A549 (cell line): Measurements from ENCODE around the gene RNF121. TPM values are rescaled to one million over a fixed set of nuclear protein-coding genes. Genes with fewer than 3 reads are reported as not detected.
"Not testable (repeated sequence)": the region's sequence is repeated elsewhere in the genome, so short reads cannot be mapped to it uniquely, and the experiment has no call there.

ENCODE experiments used
- ATAC-seq, 2 experiments: fragments of 200-7000 bp in 1 of 2; fragments of >200 bp in 1 of 2; cut with Nextera tagmentation in 1 of 2; cut with Tn5 transposase in 1 of 2; 3 replicates each; pipeline versions ENCODE4 v1.8.0 to v1.9.1; 2018 to 2020; ENCODE audit warnings: mild to moderate bottlenecking in 1 of 2, moderate library complexity in 1 of 2
- CTCF ChIA-PET: fragments of 300-600 bp; sonication (Branson Sonifier 250); formaldehyde crosslinking; extraction: SDS; loops from one replicate; lab custom pipeline; 2021; ENCODE audit warnings: antibody characterized with exemption, inconsistent platforms; lab: Yijun Ruan, JAX
- POLR2A ChIA-PET: fragments of 350-600 bp; formaldehyde crosslinking; extraction: SDS; loops from one replicate; lab custom pipeline; 2021; ENCODE audit warnings: antibody characterized with exemption, inconsistent platforms; lab: Yijun Ruan, JAX
- DNase-seq, 2 experiments: peaks; one replicate each; pipeline versions ENCODE4 v3.0.0 to v3.0.0-alpha.2; 2011 to 2016; ENCODE audit warnings: low read depth in 1 of 2, low spot score in 1 of 2
- FAIRE-seq: peaks from 2 replicates; lab custom pipeline; 2011; peaks lifted over from hg19 to GRCh38; lab: Jason Lieb, UNC
- H3K27ac ChIP-seq, 2 experiments: fragments of >200 bp; sonication (Bioruptor Twin); formaldehyde crosslinking; 3 replicates each; pipeline ENCODE4 v1.5.1; 2016 to 2017
- H3K4me1 ChIP-seq: fragments of >200 bp; sonication (Bioruptor Twin); formaldehyde crosslinking; 3 replicates; pipeline ENCODE4 v1.6.1; 2016
- H3K4me2 ChIP-seq: fragments of >200 bp; sonication (Bioruptor Twin); formaldehyde crosslinking; 3 replicates; pipeline ENCODE4 v1.6.1; 2016
- H3K4me3 ChIP-seq: fragments of >200 bp; sonication (Bioruptor Twin); formaldehyde crosslinking; 3 replicates; pipeline ENCODE4 v1.5.1; 2016
- H3K9me3 ChIP-seq: fragments of >200 bp; sonication (Bioruptor Twin); formaldehyde crosslinking; 3 replicates; pipeline ENCODE4 v1.6.1; 2016
- CEBPB ChIP-seq, 2 experiments: fragments of >200 bp in 1 of 2; sonication (Bioruptor Twin) in 1 of 2; formaldehyde crosslinking in 1 of 2; IDR thresholded peaks; 2 replicates each; pipeline ENCODE4 v1.6.1; 2012 to 2016
- CTCF ChIP-seq: fragments of >200 bp; sonication (Bioruptor Twin); formaldehyde crosslinking; IDR thresholded peaks from 3 replicates; pipeline ENCODE4 v1.5.1; 2016
- EHF ChIP-seq: fragments of 250-450 bp; sonication (Bioruptor Pico); IDR thresholded peaks from 2 replicates; pipeline ENCODE4 v1.5.0; 2020; ENCODE audit warnings: mild to moderate bottlenecking
- EHMT2 ChIP-seq: fragments of 200-600 bp; sonication (generic); IDR thresholded peaks from 2 replicates; pipeline ENCODE4 v1.6.1; 2016; ENCODE audit warnings: antibody characterized with exemption, low read depth, mild to moderate bottlenecking, moderate library complexity
- EP300 ChIP-seq, 2 experiments: fragments of >200 bp; sonication (Bioruptor Twin); formaldehyde crosslinking; IDR thresholded peaks; 2 replicates in 1 of 2; 3 replicates in 1 of 2; pipeline ENCODE4 v1.6.1; 2016 to 2017
- FOSL2 ChIP-seq, 2 experiments: fragments of 450-650 bp in 1 of 2; fragments of >200 bp in 1 of 2; sonication (Bioruptor Twin) in 1 of 2; formaldehyde crosslinking; IDR thresholded peaks; 2 replicates each; pipeline versions ENCODE4 v1.5.0 to v1.6.1; 2016 to 2020; ENCODE audit warnings: mild to moderate bottlenecking in 1 of 2, moderate library complexity in 1 of 2
- FOXS1 ChIP-seq: fragments of 250-450 bp; sonication (Bioruptor Pico); IDR thresholded peaks from 2 replicates; pipeline ENCODE4 v1.5.0; 2020; ENCODE audit warnings: mild to moderate bottlenecking, moderate library complexity
- HMGXB4 ChIP-seq: fragments of 250-450 bp; sonication (Bioruptor Pico); IDR thresholded peaks from 2 replicates; pipeline ENCODE4 v1.5.0; 2021; ENCODE audit warnings: mild to moderate bottlenecking, moderate library complexity, borderline replicate concordance
- HOXB5 ChIP-seq: fragments of 250-450 bp; sonication (Bioruptor Pico); IDR thresholded peaks from 2 replicates; pipeline ENCODE4 v1.5.0; 2020; ENCODE audit warnings: mild to moderate bottlenecking, moderate library complexity
- MAFK ChIP-seq: fragments of 450-650 bp; IDR thresholded peaks from 2 replicates; pipeline ENCODE4 v1.6.1; 2014; ENCODE audit not compliant: partially characterized antibody
- MAX ChIP-seq: IDR thresholded peaks from 2 replicates; pipeline ENCODE4 v1.6.1; 2012
- NFE2L2 ChIP-seq: fragments of 150-350 bp; conservative IDR thresholded peaks from 2 replicates; pipeline ENCODE4 v1.6.1; 2014; ENCODE audit warnings: low read length
- POLR2A ChIP-seq: IDR thresholded peaks from 2 replicates; pipeline ENCODE4 v1.6.1; 2012; ENCODE audit warnings: mild to moderate bottlenecking, low read length
- POLR2AphosphoS2 ChIP-seq: conservative IDR thresholded peaks from 2 replicates; pipeline ENCODE4 v1.6.1; 2012; ENCODE audit warnings: low read length, improper control_type of control experiment, inconsistent platforms
- RAD21 ChIP-seq, 2 experiments: fragments of >200 bp in 1 of 2; sonication (Bioruptor Twin) in 1 of 2; formaldehyde crosslinking in 1 of 2; IDR thresholded peaks in 1 of 2; conservative IDR thresholded peaks in 1 of 2; 2 replicates in 1 of 2; 3 replicates in 1 of 2; pipeline ENCODE4 v1.6.1; 2012 to 2018; ENCODE audit warnings: inconsistent platforms in 1 of 2
- REST ChIP-seq: fragments of 200-600 bp; sonication (generic); IDR thresholded peaks from 2 replicates; pipeline ENCODE4 v1.6.1; 2016; ENCODE audit warnings: antibody characterized with exemption, mild to moderate bottlenecking, moderate library complexity
- SMC3 ChIP-seq: fragments of >200 bp; sonication (Bioruptor Twin); formaldehyde crosslinking; IDR thresholded peaks from 3 replicates; pipeline ENCODE4 v1.6.1; 2018; ENCODE audit warnings: inconsistent platforms
- ZFP36 ChIP-seq: fragments of 450-650 bp; IDR thresholded peaks from 2 replicates; pipeline ENCODE4 v1.6.1; 2014; ENCODE audit warnings: borderline replicate concordance; ENCODE audit not compliant: partially characterized antibody
- WGBS: methylation state at CpG from one replicate; pipeline ENCODE4 v1.1.6; 2017; ENCODE audit errors: missing lambda C conversion rate; 5-methylcytosine and 5-hydroxymethylcytosine counted together
- polyA plus RNA-seq, 4 experiments: library from polyadenylated mRNA; depleted of rRNA in 3 of 4; stranded (reverse); fragments of >200 nt; fragmentation: RNase III in 1 of 4; extraction: RNeasy Plus Mini Kit Qiagen cat#74134 plus additional on column Dnase treatment in 1 of 4; gene quantifications; 2 replicates in 3 of 4; 3 replicates in 1 of 4; pipeline ENCODE4 v1.2.3, GENCODE V29; 2011 to 2017

The RNF121 gene
- polyA plus RNA-seq, 2 of the 4 experiments (the other 2 are of a cell fraction), result 79.0 to 102 TPM

GRCh38 chr11:71908218-71908617 is 20.6 kb upstream of the RNF121 start:
- Histone ChIP-seq H3K4me3 (no peak overlapping the region), H3K4me2 (no peak overlapping the region), H3K27ac (no peak overlapping the region), H3K4me1 (no peaks in the 10 kb centered on the region), H3K9me3 (no peaks in the 10 kb centered on the region)
- no peak for FAIRE-seq
- no peak for ATAC-seq
- no peak for DNase-seq
- POLR2A ChIA-PET, result no interaction called here
- TF ChIP-seq HOXB5 (CRISPR knock-in tag) (no peak), EHF (no peak), FOSL2 (IDR thresholded peaks at IDR 0.05) (no peak), FOSL2 (CRISPR knock-in tag; IDR thresholded peaks at IDR 0.05) (no peak), MAX (no peak), MAFK (no peak), POLR2AphosphoS2 (no peak), CEBPB (IDR thresholded peaks at IDR 0.05) (no peak), POLR2A (no peak), EHMT2 (no peak), HMGXB4 (no peak), REST (no peak), FOXS1 (CRISPR knock-in tag) (no peak), NFE2L2 (no peak), RAD21 (conservative IDR thresholded peaks at IDR 0.05 in 1 of 2, IDR thresholded peaks at IDR 0.05 in 1 of 2) (no peak), ZFP36 (no peak), EP300 (IDR thresholded peaks at IDR 0.05) (no peak)
- WGBS, result 79% methylated on average over 9 of the region's 9 CpGs
- CTCF ChIA-PET, result interaction anchor here (1.2 to 1.4 kb wide), 2 partner anchors 11 to 44 kb away, joined by 3 read pairs; no protein-coding TSS in a partner anchor

- POLR2A ChIA-PET, FAIRE-seq, H3K9me3 ChIP-seq, H3K27ac ChIP-seq, H3K4me2 ChIP-seq, H3K4me1 ChIP-seq, H3K4me3 ChIP-seq, DNase-seq, ATAC-seq: not testable (repeated sequence)
- CTCF ChIA-PET, result interaction anchor here (0.6 to 2.0 kb wide), 4 partner anchors 8 to 180 kb away, joined by 3 to 7 read pairs (median 4); partner anchors contain the start of gene XNDC1N
- 84% methylated on average over 4 of the region's 5 CpGs for WGBS
Observed at GRCh38 chr11:71910775-71911174, 18.1 kb upstream of the RNF121 start.

GRCh38 chr11:71911321-71911985 is 17.4 kb upstream of the RNF121 start:
- H3K4me1 ChIP-seq; ATAC-seq; H3K4me3 ChIP-seq; POLR2A ChIA-PET; H3K9me3 ChIP-seq; H3K4me2 ChIP-seq; H3K27ac ChIP-seq; FAIRE-seq; TF ChIP-seq FOSL2 (IDR thresholded peaks at IDR 0.05): not testable (repeated sequence)
- 80% methylated on average over 10 of the region's 10 CpGs for WGBS
- CTCF ChIA-PET, result interaction anchor here (0.8 to 1.4 kb wide), 7 partner anchors 10 to 233 kb away, joined by 3 to 7 read pairs (median 4); no protein-coding TSS in a partner anchor
- TF ChIP-seq FOSL2 (CRISPR knock-in tag; IDR thresholded peaks at IDR 0.05), result peak; percentile 72
- TF ChIP-seq CTCF, result peak; percentile 31
- TF ChIP-seq SMC3, result peak; percentile 38
- peak; percentile 27 to 54; a peak in 1 of 5 replicates for TF ChIP-seq RAD21 (conservative IDR thresholded peaks at IDR 0.05 in 1 of 2, IDR thresholded peaks at IDR 0.05 in 1 of 2)
- peak in 1 of 2 experiments; percentile 33 for DNase-seq

GRCh38 chr11:71911986-71912340 is 16.9 kb upstream of the RNF121 start:
- H3K4me2 ChIP-seq, H3K4me3 ChIP-seq, H3K9me3 ChIP-seq, H3K4me1 ChIP-seq, POLR2A ChIA-PET, H3K27ac ChIP-seq, ATAC-seq, DNase-seq, FAIRE-seq: not testable (repeated sequence)
- 87% methylated on average over 10 of the region's 10 CpGs for WGBS
- CTCF ChIA-PET, result interaction anchor here (0.8 to 1.4 kb wide), 7 partner anchors 9 to 232 kb away, joined by 3 to 7 read pairs (median 4); no protein-coding TSS in a partner anchor
